Kidney (tissue), 14 donors: ENCODE measurements around the gene RECK. TPM values are rescaled to one million over a fixed set of nuclear protein-coding genes. Genes with fewer than 3 reads are reported as not detected.

Source experiments
- DNase-seq, 5 donors: peaks; one replicate each; pipeline ENCODE4 v3.0.0-alpha.2; 2013 to 2020
- FAIRE-seq: peaks from 2 replicates; lab custom pipeline; 2012; peaks lifted over from hg19 to GRCh38; lab: Jason Lieb, UNC
- H3K27ac ChIP-seq, 2 donors: one replicate each; pipeline ENCODE4 v1.7.0; 2013; ENCODE audit warnings: low read depth in 2 of 2, low read length in 2 of 2, inconsistent platforms in 1 of 2
- H3K27me3 ChIP-seq: one replicate; pipeline ENCODE4 v1.7.1; 2013; ENCODE audit warnings: low read length, inconsistent platforms; ENCODE audit not compliant: control insufficient read depth, insufficient read depth
- H3K36me3 ChIP-seq, 3 donors: one replicate each; pipeline versions ENCODE4 v1.7.0 to v1.7.1; 2013; ENCODE audit warnings: low read length in 3 of 3, control low read depth in 1 of 3, inconsistent platforms in 1 of 3; ENCODE audit not compliant: insufficient read depth in 3 of 3, control insufficient read depth in 2 of 3
- H3K4me1 ChIP-seq, 3 donors: one replicate each; pipeline versions ENCODE4 v1.7.0 to v1.7.1; 2013; ENCODE audit warnings: low read length in 3 of 3, inconsistent platforms in 1 of 3, low read depth in 1 of 3; ENCODE audit not compliant: control insufficient read depth in 2 of 3, insufficient read depth in 2 of 3
- H3K4me3 ChIP-seq, 3 donors: one replicate each; pipeline versions ENCODE4 v1.7.0 to v1.8.1; 2013; ENCODE audit warnings: low read length in 3 of 3, control low read depth in 1 of 3, inconsistent platforms in 1 of 3
- H3K9ac ChIP-seq, 3 donors: one replicate each; pipeline versions ENCODE4 v1.7.0 to v1.7.1; 2013; ENCODE audit warnings: low read length in 3 of 3, control low read depth in 1 of 3, inconsistent platforms in 1 of 3
- H3K9me3 ChIP-seq, 3 donors: one replicate each; pipeline versions ENCODE4 v1.7.0 to v1.7.1; 2013; ENCODE audit warnings: low read length in 3 of 3, control low read depth in 1 of 3, inconsistent platforms in 1 of 3; ENCODE audit not compliant: control insufficient read depth in 2 of 3, insufficient read depth in 1 of 3
- CTCF ChIP-seq: IDR thresholded peaks from 3 replicates; pipeline ENCODE4 v1.5.1; 2012; ENCODE audit warnings: mild to moderate bottlenecking, moderate library complexity, borderline replicate concordance; ENCODE audit not compliant: insufficient read depth; ENCODE audit errors: extremely low read depth
- intact Hi-C: fragments of 100-400 bp; cut with DNase I; formaldehyde crosslinking; loops from one replicate; pipeline ENCODE4 v1.11.1; 2022
- polyA plus RNA-seq: library from polyadenylated mRNA; stranded (reverse); fragments of 350-450 nt; fragmentation: Illumina TruSeq; extraction: RNeasy Lipid Tissue Mini Kit (QIAGEN cat#74804); gene quantifications from one replicate; pipeline ENCODE4 v1.2.3, GENCODE V29; 2014; ENCODE audit warnings: low read depth, low replicate concordance; ENCODE audit not compliant: insufficient read depth
- total RNA-seq: library from RNA; stranded (reverse); fragmentation: NEBNext Ultra II Directional; extraction: Animal tissue kit (Norgen Biotek cat#: 25700); gene quantifications from one replicate; pipeline ENCODE4 v1.2.1, GENCODE V29; 2021
- donor health status: control.
- donor health status: control.
- donor health status: control.
- donor health status: control.
- donor health status: control.
- donor health status: DM: yes; HTN: yes; CAD: no.
- donor health status: Normal renal cell carcinoma (clear cell type).

Gene RECK
- total and polyA plus RNA-seq, 2 donors from 2014 or later = 4.5 to 10.4 TPM

GRCh38 chr9:36142510-36143244 lies 106.0 kb downstream of the RECK start:
- peaks cover 0 to 4% (median 0%) of the 10 kb centered on the region in 3 donors for H3K9me3 ChIP-seq
- H3K27me3 ChIP-seq = no peaks in the 10 kb centered on the region
- H3K27ac ChIP-seq = peak overlapping the region; percentile 7 to 76
- FAIRE-seq (no peak), DNase-seq (no peak)
- no peak for TF ChIP-seq CTCF
- peaks cover 0 to 8% (median 3%) of the 10 kb centered on the region in 3 donors for H3K4me1 ChIP-seq
- no peaks in the 10 kb centered on the region for H3K36me3 ChIP-seq
- intact Hi-C loops = no loop called here
- H3K9ac ChIP-seq = peak overlapping the region in 1 of 3 donors; percentile 44
- peak overlapping the region in 1 of 3 donors; percentile 21 for H3K4me3 ChIP-seq

- Histone ChIP-seq H3K4me3 (peak overlapping the region in 1 of 3 donors; percentile 21), H3K9me3 (peaks cover 0 to 4% (median 0%) of the 10 kb centered on the region in 3 donors), H3K36me3 (no peaks in the 10 kb centered on the region), H3K27me3 (no peaks in the 10 kb centered on the region), H3K4me1 (peaks cover 0 to 7% (median 3%) of the 10 kb centered on the region in 3 donors), H3K9ac (peak overlapping the region in 1 of 3 donors; percentile 44), H3K27ac (peak overlapping the region; percentile 7 to 35)
- TF ChIP-seq CTCF = no peak
- intact Hi-C loops = no loop called here
- no peak for FAIRE-seq
- no peak for DNase-seq
Observed at GRCh38 chr9:36143245-36143641, 106.5 kb downstream of the RECK start.

DNA sequence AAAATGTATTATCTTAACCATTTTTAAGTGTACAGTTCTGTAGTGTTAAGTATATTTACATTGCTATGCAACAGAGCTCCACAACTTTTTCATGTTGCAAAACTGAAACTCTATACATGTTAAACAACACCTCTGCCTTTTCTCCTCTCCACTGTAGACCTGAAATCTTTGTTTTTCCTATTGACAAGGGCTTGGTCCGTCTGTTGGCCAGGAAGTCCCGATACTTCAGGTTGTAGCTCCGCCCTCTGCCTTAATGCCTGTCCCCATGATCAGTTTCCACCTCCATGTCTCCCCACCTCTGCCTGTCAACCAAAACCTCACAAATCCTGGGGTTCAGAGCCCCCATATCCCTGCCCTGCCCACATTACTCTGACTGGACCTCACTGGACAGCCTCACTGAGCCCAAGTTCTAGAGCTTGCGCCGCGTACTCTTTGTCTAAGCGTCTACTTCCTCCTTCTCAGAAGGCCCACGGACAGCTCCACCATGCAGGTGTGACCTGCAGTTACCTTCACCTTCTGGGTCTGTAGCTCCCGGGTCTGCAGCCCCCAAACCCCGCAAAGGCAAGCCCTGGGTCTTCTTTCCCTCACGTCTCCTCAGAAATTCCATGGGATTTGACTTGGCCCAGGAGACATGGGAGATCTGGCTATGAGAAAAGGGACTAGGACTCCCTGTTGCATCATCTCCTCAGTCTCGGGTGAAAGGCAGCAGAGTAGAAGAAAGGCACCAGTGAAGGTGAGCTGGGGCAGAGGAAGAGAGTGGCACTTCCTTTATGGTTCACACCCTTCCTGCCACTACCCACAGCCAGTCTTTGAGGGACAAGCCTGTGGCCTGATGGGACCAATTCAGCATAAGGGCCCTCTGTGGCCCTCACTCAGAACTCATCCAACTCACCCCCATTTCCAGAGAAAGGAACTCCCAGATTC lies 107.9 kb downstream of the RECK start:
- TF ChIP-seq CTCF = no peak
- Histone ChIP-seq H3K9ac (no peak overlapping the region), H3K27me3 (no peaks in the 10 kb centered on the region), H3K36me3 (no peaks in the 10 kb centered on the region), H3K4me3 (no peak overlapping the region), H3K9me3 (peaks cover 0 to 4% (median 0%) of the 10 kb centered on the region in 3 donors), H3K4me1 (peaks cover 0 to 10% (median 3%) of the 10 kb centered on the region in 3 donors), H3K27ac (no peak overlapping the region)
- FAIRE-seq (no peak), DNase-seq (no peak)
- intact Hi-C loops = no loop called here
